Endothelial cell of umbilical vein (primary cell): Measurements from ENCODE around the gene TEX35.
A peak's percentile ranks its signal among the peaks of the same experiment; 100 is the strongest.

ENCODE experiments used
- CTCF ChIP-seq, 2 donors: IDR thresholded peaks; 1 replicate in 1 of 2; 2 replicates in 1 of 2; pipeline ENCODE4 v1.5.1; 2011; ENCODE audit warnings: low read length in 2 of 2, mild to moderate bottlenecking in 2 of 2, moderate library complexity in 2 of 2, control low read depth in 1 of 2, inconsistent platforms in 1 of 2, low read depth in 1 of 2; ENCODE audit not compliant: insufficient read depth in 1 of 2; ENCODE audit errors: extremely low read depth in 1 of 2
- EZH2 ChIP-seq: IDR thresholded peaks from 2 replicates; pipeline ENCODE4 v1.6.1; 2012; ENCODE audit warnings: borderline replicate concordance, low read depth, mild to moderate bottlenecking, moderate library complexity, low read length, inconsistent platforms; ENCODE audit not compliant: severe bottlenecking
- FOS ChIP-seq: IDR thresholded peaks from 2 replicates; pipeline ENCODE4 v1.6.1; 2011; ENCODE audit warnings: mild to moderate bottlenecking, low read length, moderate library complexity, borderline replicate concordance; ENCODE audit not compliant: insufficient read depth
- JUN ChIP-seq: IDR thresholded peaks from 2 replicates; pipeline ENCODE4 v1.6.1; 2011; ENCODE audit warnings: borderline replicate concordance, low read depth; ENCODE audit not compliant: insufficient read length, insufficient read depth
- MAX ChIP-seq: IDR thresholded peaks from 2 replicates; pipeline ENCODE4 v1.6.1; 2011; ENCODE audit not compliant: insufficient read depth, insufficient read length
- MYC ChIP-seq: IDR thresholded peaks from one replicate; pipeline ENCODE4 v1.6.1; 2011; ENCODE audit warnings: mild to moderate bottlenecking, low read depth, low read length
- POLR2A ChIP-seq: IDR thresholded peaks from 2 replicates; pipeline ENCODE4 v1.6.1; 2012; ENCODE audit warnings: low read depth, mild to moderate bottlenecking, control low read depth, low read length
- POLR2AphosphoS5 ChIP-seq: IDR thresholded peaks from 2 replicates; pipeline ENCODE4 v1.6.1; 2012; ENCODE audit warnings: low read depth, mild to moderate bottlenecking, control low read depth, low read length, moderate library complexity; ENCODE audit not compliant: insufficient read depth

- no peak for TF ChIP-seq CTCF (IDR thresholded peaks at IDR 0.05; ENCODE audit: extremely low read depth in 1 of 2, insufficient read depth in 1 of 2, low read depth in 1 of 2, low read length in 2 of 2)
- TF ChIP-seq EZH2 = no peak
- TF ChIP-seq POLR2A = no peak
- no peak for TF ChIP-seq MAX
- TF ChIP-seq POLR2AphosphoS5 = no peak
- peak; percentile 15 for TF ChIP-seq JUN
- no peak for TF ChIP-seq MYC
- TF ChIP-seq FOS = peak; percentile 19
These were observed 17.1 kb downstream of the TEX35 start for GRCh38 chr1:178530037-178530402.
